ENCODE measurements around the gene FMN1.

GRCh38 chr15:32965897-32966296 lies 228.6 kb downstream of the FMN1 start:
- TF ChIP-seq, protein P1, sequence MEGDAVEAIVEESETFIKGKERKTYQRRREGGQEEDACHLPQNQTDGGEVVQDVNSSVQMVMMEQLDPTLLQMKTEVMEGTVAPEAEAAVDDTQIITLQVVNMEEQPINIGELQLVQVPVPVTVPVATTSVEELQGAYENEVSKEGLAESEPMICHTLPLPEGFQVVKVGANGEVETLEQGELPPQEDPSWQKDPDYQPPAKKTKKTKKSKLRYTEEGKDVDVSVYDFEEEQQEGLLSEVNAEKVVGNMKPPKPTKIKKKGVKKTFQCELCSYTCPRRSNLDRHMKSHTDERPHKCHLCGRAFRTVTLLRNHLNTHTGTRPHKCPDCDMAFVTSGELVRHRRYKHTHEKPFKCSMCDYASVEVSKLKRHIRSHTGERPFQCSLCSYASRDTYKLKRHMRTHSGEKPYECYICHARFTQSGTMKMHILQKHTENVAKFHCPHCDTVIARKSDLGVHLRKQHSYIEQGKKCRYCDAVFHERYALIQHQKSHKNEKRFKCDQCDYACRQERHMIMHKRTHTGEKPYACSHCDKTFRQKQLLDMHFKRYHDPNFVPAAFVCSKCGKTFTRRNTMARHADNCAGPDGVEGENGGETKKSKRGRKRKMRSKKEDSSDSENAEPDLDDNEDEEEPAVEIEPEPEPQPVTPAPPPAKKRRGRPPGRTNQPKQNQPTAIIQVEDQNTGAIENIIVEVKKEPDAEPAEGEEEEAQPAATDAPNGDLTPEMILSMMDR (IDR thresholded peaks at IDR 0.05; ENCODE audit: poor library complexity, severe bottlenecking) = no peak
- TF ChIP-seq EZH2 (IDR thresholded peaks at IDR 0.05; ENCODE audit: borderline replicate concordance, insufficient read depth, low read length, poor library complexity, severe bottlenecking) (no peak), TAF1 (IDR thresholded peaks at IDR 0.05; ENCODE audit: low read depth) (no peak), SMC3 (conservative IDR thresholded peaks at IDR 0.05; ENCODE audit: poor library complexity) (no peak), REST (IDR thresholded peaks at IDR 0.05; ENCODE audit: borderline replicate concordance) (no peak)
